GM23338 (cell line): ENCODE data around the gene C1QTNF8. TPM values are rescaled to one million over a fixed set of nuclear protein-coding genes. Genes with fewer than 3 reads are reported as not detected.

Source experiments
- ATAC-seq: fragments of 200-7000 bp; cut with Tn5 transposase; 3 replicates; pipeline ENCODE4 v1.9.1; 2020
- DNase-seq: peaks from one replicate; pipeline ENCODE4 v3.0.0-alpha.2; 2015; ENCODE audit warnings: low spot score
- H2AFZ ChIP-seq: fragments of 200-600 bp; sonication (generic); 2 replicates; pipeline ENCODE4 v1.8.0; 2016; ENCODE audit warnings: antibody characterized with exemption, mild to moderate bottlenecking, moderate library complexity
- H3F3A ChIP-seq: fragments of 200-600 bp; sonication (generic); replicated peaks from 2 replicates; pipeline ENCODE4 v1.8.0; 2017; ENCODE audit warnings: antibody characterized with exemption, mixed run types, low read depth
- H3K27ac ChIP-seq: fragments of 200-600 bp; sonication (generic); 2 replicates; pipeline ENCODE4 v1.6.1; 2016; ENCODE audit warnings: low read depth
- H3K27me3 ChIP-seq: fragments of 200-600 bp; sonication (generic); 2 replicates; pipeline ENCODE4 v1.8.0; 2016; ENCODE audit warnings: mild to moderate bottlenecking, mixed run types, moderate library complexity; ENCODE audit not compliant: insufficient read depth
- H3K36me3 ChIP-seq: fragments of 200-600 bp; sonication (generic); 2 replicates; pipeline ENCODE4 v1.8.0; 2016; ENCODE audit warnings: mild to moderate bottlenecking; ENCODE audit not compliant: insufficient read depth
- H3K4me1 ChIP-seq: fragments of 200-600 bp; sonication (generic); 2 replicates; pipeline ENCODE4 v1.8.0; 2016; ENCODE audit warnings: mild to moderate bottlenecking, moderate library complexity; ENCODE audit not compliant: insufficient read depth
- H3K4me2 ChIP-seq: fragments of 200-600 bp; sonication (generic); 2 replicates; pipeline ENCODE4 v1.7.1; 2017; ENCODE audit warnings: mixed run types
- H3K4me3 ChIP-seq: fragments of 200-600 bp; sonication (generic); 2 replicates; pipeline ENCODE4 v1.6.1; 2016; ENCODE audit warnings: mixed run types
- H3K79me2 ChIP-seq: fragments of 200-600 bp; sonication (generic); replicated peaks from 2 replicates; pipeline ENCODE4 v1.8.0; 2017; ENCODE audit warnings: mild to moderate bottlenecking; ENCODE audit not compliant: insufficient read depth
- H3K9me2 ChIP-seq: fragments of 200-600 bp; sonication (generic); 2 replicates; pipeline ENCODE4 v1.8.0; 2017; ENCODE audit not compliant: insufficient read depth
- H4K20me1 ChIP-seq: fragments of 200-600 bp; sonication (generic); replicated peaks from 2 replicates; pipeline ENCODE4 v1.8.0; 2017; ENCODE audit warnings: mild to moderate bottlenecking; ENCODE audit not compliant: insufficient read depth
- H3K27ac Mint-ChIP-seq: 2 replicates; pipeline ENCODE4 v1.8.0; 2020; ENCODE audit warnings: inconsistent platforms, mild to moderate bottlenecking, moderate library complexity, mixed read lengths
- H3K27me3 Mint-ChIP-seq: 3 replicates; pipeline ENCODE4 v1.8.0; 2022; ENCODE audit warnings: low read depth, mild to moderate bottlenecking, moderate library complexity, mixed read lengths, inconsistent platforms; ENCODE audit not compliant: insufficient read depth, poor library complexity
- H3K36me3 Mint-ChIP-seq: 3 replicates; pipeline ENCODE4 v1.8.0; 2021; ENCODE audit warnings: low read depth, mild to moderate bottlenecking, inconsistent platforms, moderate library complexity, mixed read lengths
- H3K4me1 Mint-ChIP-seq: 3 replicates; pipeline ENCODE4 v1.8.0; 2020; ENCODE audit warnings: mild to moderate bottlenecking, inconsistent platforms, mixed read lengths
- H3K4me3 Mint-ChIP-seq: 3 replicates; pipeline ENCODE4 v1.8.0; 2021; ENCODE audit warnings: moderate library complexity, mild to moderate bottlenecking, inconsistent platforms, mixed read lengths
- H3K9me3 Mint-ChIP-seq: 3 replicates; pipeline ENCODE4 v1.8.0; 2020; ENCODE audit warnings: moderate library complexity, mild to moderate bottlenecking, inconsistent platforms, mixed read lengths
- CREB1 ChIP-seq: fragments of 250-450 bp; sonication (Bioruptor Pico); IDR thresholded peaks from 2 replicates; pipeline ENCODE4 v1.5.0; 2020; ENCODE audit warnings: low read depth, mild to moderate bottlenecking, moderate library complexity
- EZH2 ChIP-seq: fragments of 200-600 bp; sonication (generic); IDR thresholded peaks from one replicate; pipeline ENCODE4 v1.8.0; 2017; ENCODE audit warnings: antibody characterized with exemption, mild to moderate bottlenecking, low read depth; ENCODE audit not compliant: unreplicated experiment
- EZH2phosphoT487 ChIP-seq: fragments of 200-600 bp; sonication (generic); IDR thresholded peaks from one replicate; pipeline ENCODE4 v1.8.1; 2018; ENCODE audit warnings: antibody characterized with exemption; ENCODE audit not compliant: unreplicated experiment
- JUNB ChIP-seq: IDR thresholded peaks from one replicate; pipeline ENCODE4 v1.6.1; 2016; ENCODE audit warnings: antibody characterized with exemption; ENCODE audit not compliant: unreplicated experiment
- NANOG ChIP-seq: IDR thresholded peaks from 2 replicates; pipeline ENCODE4 v1.6.1; 2016; ENCODE audit warnings: antibody characterized with exemption, borderline replicate concordance
- POLR2AphosphoS5 ChIP-seq: IDR thresholded peaks from 2 replicates; pipeline ENCODE4 v1.6.1; 2016; ENCODE audit warnings: antibody characterized with exemption, low read depth
- STAT1 ChIP-seq: IDR thresholded peaks from one replicate; pipeline ENCODE4 v1.6.1; 2016; ENCODE audit warnings: antibody characterized with exemption; ENCODE audit not compliant: unreplicated experiment
- ZNF114 ChIP-seq: fragments of 250-450 bp; sonication (Bioruptor Pico); IDR thresholded peaks from 2 replicates; pipeline ENCODE4 v1.5.0; 2020; ENCODE audit warnings: mild to moderate bottlenecking, moderate library complexity
- ZNF331 ChIP-seq: fragments of 250-450 bp; sonication (Bioruptor Pico); IDR thresholded peaks from 2 replicates; pipeline ENCODE4 v1.5.0; 2020; ENCODE audit warnings: low read depth, mild to moderate bottlenecking, moderate library complexity
- polyA plus RNA-seq: library from polyadenylated mRNA; unstranded; fragments of >200 nt; fragmentation: Nextera tagmentation; extraction: Ambion mirVana; gene quantifications from 2 replicates; pipeline ENCODE4 v1.2.1, GENCODE V29; 2016
- total RNA-seq: library from RNA; depleted of rRNA; stranded (reverse); fragments of >200 nt; shearing (Covaris generic); gene quantifications from 2 replicates; pipeline ENCODE4 v1.2.3, GENCODE V29; 2014
- TF ChIP-seq, protein P1 (sequence below): fragments of 250-450 bp; sonication (Bioruptor Pico); IDR thresholded peaks from 2 replicates; pipeline ENCODE4 v1.5.0; 2020; ENCODE audit warnings: mild to moderate bottlenecking, moderate library complexity
- TF ChIP-seq, protein P2 (sequence below): IDR thresholded peaks from 2 replicates; pipeline ENCODE4 v1.6.1; 2016; ENCODE audit warnings: antibody characterized with exemption
- TF ChIP-seq, protein P3 (sequence below), 2 experiments: fragments of 200-600 bp in 1 of 2; sonication (generic) in 1 of 2; conservative IDR thresholded peaks; 2 replicates each; pipeline versions ENCODE4 v1.5.1 to v1.6.1; 2016 to 2017; ENCODE audit warnings: antibody characterized with exemption in 2 of 2, low read depth in 2 of 2, mild to moderate bottlenecking in 2 of 2, moderate library complexity in 1 of 2
- TF ChIP-seq, protein P4 (sequence below): IDR thresholded peaks from one replicate; pipeline ENCODE4 v1.6.1; 2018; ENCODE audit warnings: antibody characterized with exemption; ENCODE audit not compliant: unreplicated experiment

Gene C1QTNF8
- total and polyA plus RNA-seq, 2 experiments from 2014 or later: not detected

DNA sequence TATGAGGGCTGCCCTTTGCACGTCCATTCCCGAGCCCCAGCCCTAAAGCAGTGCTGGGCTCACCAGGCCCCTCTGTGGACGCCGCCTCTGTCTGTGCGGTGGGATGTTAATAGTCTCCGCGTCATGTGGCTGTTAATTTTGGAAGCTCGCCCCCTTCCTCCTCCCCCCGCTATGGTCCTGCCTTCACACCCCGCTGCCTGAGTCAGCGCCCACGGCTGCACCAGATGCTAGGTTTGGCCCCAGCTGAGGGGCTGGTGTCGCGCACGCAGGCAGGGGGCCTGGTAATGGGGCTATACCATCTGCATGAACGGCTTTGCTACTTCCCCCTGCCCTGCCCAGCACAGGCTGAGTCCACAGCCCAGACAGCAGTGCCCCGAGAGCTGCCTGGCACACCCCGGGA is 27.6 kb downstream of the C1QTNF8 start:
- no peak for TF ChIP-seq NANOG
- no peak for TF ChIP-seq STAT1
- no peak for TF ChIP-seq EZH2
- TF ChIP-seq, protein P1, sequence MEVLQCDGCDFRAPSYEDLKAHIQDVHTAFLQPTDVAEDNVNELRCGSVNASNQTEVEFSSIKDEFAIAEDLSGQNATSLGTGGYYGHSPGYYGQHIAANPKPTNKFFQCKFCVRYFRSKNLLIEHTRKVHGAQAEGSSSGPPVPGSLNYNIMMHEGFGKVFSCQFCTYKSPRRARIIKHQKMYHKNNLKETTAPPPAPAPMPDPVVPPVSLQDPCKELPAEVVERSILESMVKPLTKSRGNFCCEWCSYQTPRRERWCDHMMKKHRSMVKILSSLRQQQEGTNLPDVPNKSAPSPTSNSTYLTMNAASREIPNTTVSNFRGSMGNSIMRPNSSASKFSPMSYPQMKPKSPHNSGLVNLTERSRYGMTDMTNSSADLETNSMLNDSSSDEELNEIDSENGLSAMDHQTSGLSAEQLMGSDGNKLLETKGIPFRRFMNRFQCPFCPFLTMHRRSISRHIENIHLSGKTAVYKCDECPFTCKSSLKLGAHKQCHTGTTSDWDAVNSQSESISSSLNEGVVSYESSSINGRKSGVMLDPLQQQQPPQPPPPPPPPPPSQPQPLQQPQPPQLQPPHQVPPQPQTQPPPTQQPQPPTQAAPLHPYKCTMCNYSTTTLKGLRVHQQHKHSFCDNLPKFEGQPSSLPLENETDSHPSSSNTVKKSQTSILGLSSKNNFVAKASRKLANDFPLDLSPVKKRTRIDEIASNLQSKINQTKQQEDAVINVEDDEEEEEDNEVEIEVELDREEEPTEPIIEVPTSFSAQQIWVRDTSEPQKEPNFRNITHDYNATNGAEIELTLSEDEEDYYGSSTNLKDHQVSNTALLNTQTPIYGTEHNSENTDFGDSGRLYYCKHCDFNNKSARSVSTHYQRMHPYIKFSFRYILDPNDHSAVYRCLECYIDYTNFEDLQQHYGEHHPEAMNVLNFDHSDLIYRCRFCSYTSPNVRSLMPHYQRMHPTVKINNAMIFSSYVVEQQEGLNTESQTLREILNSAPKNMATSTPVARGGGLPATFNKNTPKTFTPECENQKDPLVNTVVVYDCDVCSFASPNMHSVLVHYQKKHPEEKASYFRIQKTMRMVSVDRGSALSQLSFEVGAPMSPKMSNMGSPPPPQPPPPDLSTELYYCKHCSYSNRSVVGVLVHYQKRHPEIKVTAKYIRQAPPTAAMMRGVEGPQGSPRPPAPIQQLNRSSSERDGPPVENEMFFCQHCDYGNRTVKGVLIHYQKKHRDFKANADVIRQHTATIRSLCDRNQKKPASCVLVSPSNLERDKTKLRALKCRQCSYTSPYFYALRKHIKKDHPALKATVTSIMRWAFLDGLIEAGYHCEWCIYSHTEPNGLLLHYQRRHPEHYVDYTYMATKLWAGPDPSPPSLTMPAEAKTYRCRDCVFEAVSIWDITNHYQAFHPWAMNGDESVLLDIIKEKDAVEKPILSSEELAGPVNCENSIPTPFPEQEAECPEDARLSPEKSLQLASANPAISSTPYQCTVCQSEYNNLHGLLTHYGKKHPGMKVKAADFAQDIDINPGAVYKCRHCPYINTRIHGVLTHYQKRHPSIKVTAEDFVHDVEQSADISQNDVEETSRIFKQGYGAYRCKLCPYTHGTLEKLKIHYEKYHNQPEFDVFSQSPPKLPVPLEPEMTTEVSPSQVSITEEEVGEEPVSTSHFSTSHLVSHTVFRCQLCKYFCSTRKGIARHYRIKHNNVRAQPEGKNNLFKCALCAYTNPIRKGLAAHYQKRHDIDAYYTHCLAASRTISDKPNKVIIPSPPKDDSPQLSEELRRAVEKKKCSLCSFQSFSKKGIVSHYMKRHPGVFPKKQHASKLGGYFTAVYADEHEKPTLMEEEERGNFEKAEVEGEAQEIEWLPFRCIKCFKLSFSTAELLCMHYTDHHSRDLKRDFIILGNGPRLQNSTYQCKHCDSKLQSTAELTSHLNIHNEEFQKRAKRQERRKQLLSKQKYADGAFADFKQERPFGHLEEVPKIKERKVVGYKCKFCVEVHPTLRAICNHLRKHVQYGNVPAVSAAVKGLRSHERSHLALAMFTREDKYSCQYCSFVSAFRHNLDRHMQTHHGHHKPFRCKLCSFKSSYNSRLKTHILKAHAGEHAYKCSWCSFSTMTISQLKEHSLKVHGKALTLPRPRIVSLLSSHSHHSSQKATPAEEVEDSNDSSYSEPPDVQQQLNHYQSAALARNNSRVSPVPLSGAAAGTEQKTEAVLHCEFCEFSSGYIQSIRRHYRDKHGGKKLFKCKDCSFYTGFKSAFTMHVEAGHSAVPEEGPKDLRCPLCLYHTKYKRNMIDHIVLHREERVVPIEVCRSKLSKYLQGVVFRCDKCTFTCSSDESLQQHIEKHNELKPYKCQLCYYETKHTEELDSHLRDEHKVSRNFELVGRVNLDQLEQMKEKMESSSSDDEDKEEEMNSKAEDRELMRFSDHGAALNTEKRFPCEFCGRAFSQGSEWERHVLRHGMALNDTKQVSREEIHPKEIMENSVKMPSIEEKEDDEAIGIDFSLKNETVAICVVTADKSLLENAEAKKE (CRISPR knock-in tag): no peak
- no peak for TF ChIP-seq CREB1
- TF ChIP-seq EZH2phosphoT487: no peak
- TF ChIP-seq POLR2AphosphoS5: no peak
- no peak for TF ChIP-seq JUNB
- TF ChIP-seq, protein P2, sequence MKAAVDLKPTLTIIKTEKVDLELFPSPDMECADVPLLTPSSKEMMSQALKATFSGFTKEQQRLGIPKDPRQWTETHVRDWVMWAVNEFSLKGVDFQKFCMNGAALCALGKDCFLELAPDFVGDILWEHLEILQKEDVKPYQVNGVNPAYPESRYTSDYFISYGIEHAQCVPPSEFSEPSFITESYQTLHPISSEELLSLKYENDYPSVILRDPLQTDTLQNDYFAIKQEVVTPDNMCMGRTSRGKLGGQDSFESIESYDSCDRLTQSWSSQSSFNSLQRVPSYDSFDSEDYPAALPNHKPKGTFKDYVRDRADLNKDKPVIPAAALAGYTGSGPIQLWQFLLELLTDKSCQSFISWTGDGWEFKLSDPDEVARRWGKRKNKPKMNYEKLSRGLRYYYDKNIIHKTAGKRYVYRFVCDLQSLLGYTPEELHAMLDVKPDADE: no peak
- no peak for TF ChIP-seq ZNF331
- TF ChIP-seq, protein P3, sequence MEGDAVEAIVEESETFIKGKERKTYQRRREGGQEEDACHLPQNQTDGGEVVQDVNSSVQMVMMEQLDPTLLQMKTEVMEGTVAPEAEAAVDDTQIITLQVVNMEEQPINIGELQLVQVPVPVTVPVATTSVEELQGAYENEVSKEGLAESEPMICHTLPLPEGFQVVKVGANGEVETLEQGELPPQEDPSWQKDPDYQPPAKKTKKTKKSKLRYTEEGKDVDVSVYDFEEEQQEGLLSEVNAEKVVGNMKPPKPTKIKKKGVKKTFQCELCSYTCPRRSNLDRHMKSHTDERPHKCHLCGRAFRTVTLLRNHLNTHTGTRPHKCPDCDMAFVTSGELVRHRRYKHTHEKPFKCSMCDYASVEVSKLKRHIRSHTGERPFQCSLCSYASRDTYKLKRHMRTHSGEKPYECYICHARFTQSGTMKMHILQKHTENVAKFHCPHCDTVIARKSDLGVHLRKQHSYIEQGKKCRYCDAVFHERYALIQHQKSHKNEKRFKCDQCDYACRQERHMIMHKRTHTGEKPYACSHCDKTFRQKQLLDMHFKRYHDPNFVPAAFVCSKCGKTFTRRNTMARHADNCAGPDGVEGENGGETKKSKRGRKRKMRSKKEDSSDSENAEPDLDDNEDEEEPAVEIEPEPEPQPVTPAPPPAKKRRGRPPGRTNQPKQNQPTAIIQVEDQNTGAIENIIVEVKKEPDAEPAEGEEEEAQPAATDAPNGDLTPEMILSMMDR (conservative IDR thresholded peaks at IDR 0.05; ENCODE audit: low read depth in 2 of 2): no peak
- TF ChIP-seq ZNF114 (CRISPR knock-in tag): no peak
- TF ChIP-seq, protein P4, sequence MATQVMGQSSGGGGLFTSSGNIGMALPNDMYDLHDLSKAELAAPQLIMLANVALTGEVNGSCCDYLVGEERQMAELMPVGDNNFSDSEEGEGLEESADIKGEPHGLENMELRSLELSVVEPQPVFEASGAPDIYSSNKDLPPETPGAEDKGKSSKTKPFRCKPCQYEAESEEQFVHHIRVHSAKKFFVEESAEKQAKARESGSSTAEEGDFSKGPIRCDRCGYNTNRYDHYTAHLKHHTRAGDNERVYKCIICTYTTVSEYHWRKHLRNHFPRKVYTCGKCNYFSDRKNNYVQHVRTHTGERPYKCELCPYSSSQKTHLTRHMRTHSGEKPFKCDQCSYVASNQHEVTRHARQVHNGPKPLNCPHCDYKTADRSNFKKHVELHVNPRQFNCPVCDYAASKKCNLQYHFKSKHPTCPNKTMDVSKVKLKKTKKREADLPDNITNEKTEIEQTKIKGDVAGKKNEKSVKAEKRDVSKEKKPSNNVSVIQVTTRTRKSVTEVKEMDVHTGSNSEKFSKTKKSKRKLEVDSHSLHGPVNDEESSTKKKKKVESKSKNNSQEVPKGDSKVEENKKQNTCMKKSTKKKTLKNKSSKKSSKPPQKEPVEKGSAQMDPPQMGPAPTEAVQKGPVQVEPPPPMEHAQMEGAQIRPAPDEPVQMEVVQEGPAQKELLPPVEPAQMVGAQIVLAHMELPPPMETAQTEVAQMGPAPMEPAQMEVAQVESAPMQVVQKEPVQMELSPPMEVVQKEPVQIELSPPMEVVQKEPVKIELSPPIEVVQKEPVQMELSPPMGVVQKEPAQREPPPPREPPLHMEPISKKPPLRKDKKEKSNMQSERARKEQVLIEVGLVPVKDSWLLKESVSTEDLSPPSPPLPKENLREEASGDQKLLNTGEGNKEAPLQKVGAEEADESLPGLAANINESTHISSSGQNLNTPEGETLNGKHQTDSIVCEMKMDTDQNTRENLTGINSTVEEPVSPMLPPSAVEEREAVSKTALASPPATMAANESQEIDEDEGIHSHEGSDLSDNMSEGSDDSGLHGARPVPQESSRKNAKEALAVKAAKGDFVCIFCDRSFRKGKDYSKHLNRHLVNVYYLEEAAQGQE: no peak
- ATAC-seq (no peak), DNase-seq (no peak)
- Histone ChIP-seq H3K4me1 (peaks cover 13% of the 10 kb centered on the region; the same call in 1 of the 2 replicates), H3K27ac (no peak overlapping the region), H3K36me3 (no peaks in the 10 kb centered on the region), H4K20me1 (no peaks in the 10 kb centered on the region), H3K9me2 (no peaks in the 10 kb centered on the region), H3K4me2 (no peak overlapping the region), H2AFZ (no peak overlapping the region), H3K79me2 (no peaks in the 10 kb centered on the region), H3K4me3 (no peak overlapping the region), H3K27me3 (no peaks in the 10 kb centered on the region; the same call in 1 of the 2 replicates), H3F3A (no peaks in the 10 kb centered on the region)
- Mint-ChIP-seq H3K27ac (no peak overlapping the region), H3K4me1 (peaks cover 5% of the 10 kb centered on the region; the same call in 2 of the 3 replicates), H3K4me3 (no peak overlapping the region), H3K27me3 (peaks cover 4% of the 10 kb centered on the region), H3K36me3 (no peaks in the 10 kb centered on the region), H3K9me3 (no peaks in the 10 kb centered on the region)
